HG02852 (cell line): ENCODE measurements around the gene MTHFSD.

ENCODE experiments used
- ATAC-seq: cut with Tn5 transposase; IDR thresholded peaks from one replicate; pipeline ENCODE4 v1.9.1; 2021; ENCODE audit warnings: mild to moderate bottlenecking, moderate library complexity; ENCODE audit not compliant: unreplicated experiment

MTHFSD gene

GRCh38 chr16:86515413-86515776 is 39.6 kb downstream of the MTHFSD start:
- ATAC-seq: no peak

GRCh38 chr16:86514481-86515376 is 40.3 kb downstream of the MTHFSD start:
- no peak for ATAC-seq

- no peak for ATAC-seq
Measured at GRCh38 chr16:86513471-86514277, 41.4 kb downstream of the MTHFSD start.

GRCh38 chr16:86512860-86513470 is 42.1 kb downstream of the MTHFSD start:
- no peak for ATAC-seq

GRCh38 chr16:86512301-86512859 is 42.7 kb downstream of the MTHFSD start:
- ATAC-seq: no peak

- no peak for ATAC-seq
Measured at GRCh38 chr16:86511317-86512161, 43.5 kb downstream of the MTHFSD start.

- ATAC-seq: no peak
Measured at GRCh38 chr16:86510465-86511261, 44.4 kb downstream of the MTHFSD start, which contains the start of gene FOXF1. Gene FOXF1 (plus strand): TSS chr16:86510527. CDS start chr16:86510570, 43 bp downstream.

- no peak for ATAC-seq
Measured at GRCh38 chr16:86509759-86510464, 45.1 kb downstream of the MTHFSD start.

GRCh38 chr16:86508947-86509758 is 45.9 kb downstream of the MTHFSD start:
- no peak for ATAC-seq

GRCh38 chr16:86508028-86508946 is 46.7 kb downstream of the MTHFSD start:
- no peak for ATAC-seq

GRCh38 chr16:86507173-86508027 is 47.6 kb downstream of the MTHFSD start:
- no peak for ATAC-seq

GRCh38 chr16:86505899-86506864 is 48.9 kb downstream of the MTHFSD start:
- no peak for ATAC-seq

GRCh38 chr16:86505185-86505898 is 49.7 kb downstream of the MTHFSD start:
- no peak for ATAC-seq
